Glomerular visceral epithelial cell (primary cell): ENCODE data around the gene RNPEP.
"Not testable (repeated sequence)": the region's sequence is repeated elsewhere in the genome, so short reads cannot be mapped to it uniquely, and the experiment has no call there.

Experiments used
- DNase-seq: peaks from one replicate; pipeline ENCODE4 v3.0.0-alpha.2; 2016; ENCODE audit errors: extremely low spot score

RNPEP gene

GRCh38 chr1:201982623-201983379 lies at the start of gene RNPEP:
RNPEP (plus strand) TSS chr1:201982648; CDS start chr1:201982667, 19 bp downstream.
- DNase-seq: peak; percentile 85

GRCh38 chr1:201933840-201934430 lies 48.5 kb upstream of the RNPEP start:
- DNase-seq: no peak

GRCh38 chr1:201937624-201938213 lies 44.7 kb upstream of the RNPEP start:
- peak; percentile 27 for DNase-seq

- DNase-seq: no peak
Measured at GRCh38 chr1:201938440-201939035, 43.9 kb upstream of the RNPEP start.

GRCh38 chr1:201939148-201939547 lies 43.3 kb upstream of the RNPEP start:
- DNase-seq: no peak

- DNase-seq: no peak
Measured at GRCh38 chr1:201939574-201939973, 42.9 kb upstream of the RNPEP start.

- not testable (repeated sequence) for DNase-seq
Measured at GRCh38 chr1:201940316-201940715, 42.1 kb upstream of the RNPEP start.

- no peak for DNase-seq
Measured at GRCh38 chr1:201941420-201942128, 40.9 kb upstream of the RNPEP start.

- no peak for DNase-seq
Measured at GRCh38 chr1:201942129-201942495, 40.3 kb upstream of the RNPEP start.

- DNase-seq: no peak
Measured at GRCh38 chr1:201944002-201944401, 38.4 kb upstream of the RNPEP start.

GRCh38 chr1:201944639-201945038 lies 37.8 kb upstream of the RNPEP start:
- DNase-seq: no peak

- DNase-seq: no peak
Measured at GRCh38 chr1:201945157-201945556, 37.3 kb upstream of the RNPEP start.

- no peak for DNase-seq
Measured at GRCh38 chr1:201945863-201946223, 36.6 kb upstream of the RNPEP start.

- DNase-seq: peak; percentile 74
Measured at GRCh38 chr1:201946224-201946908, 36.1 kb upstream of the RNPEP start, which contains the start of gene LMOD1. LMOD1 (minus strand) TSS chr1:201946548; CDS start chr1:201946340, 208 bp downstream.

GRCh38 chr1:201947697-201948008 lies 34.8 kb upstream of the RNPEP start:
- DNase-seq: no peak

- DNase-seq: no peak
Measured at GRCh38 chr1:201949491-201949890, 33.0 kb upstream of the RNPEP start.

GRCh38 chr1:201954263-201955008 lies 28.0 kb upstream of the RNPEP start:
- no peak for DNase-seq

- DNase-seq: peak; percentile 98
Measured at GRCh38 chr1:201955009-201955728, 27.3 kb upstream of the RNPEP start, which contains the start of gene TIMM17A. TIMM17A (plus strand) TSS chr1:201955503; CDS start chr1:201955527, 24 bp downstream.

GRCh38 chr1:201955729-201956143 lies 26.7 kb upstream of the RNPEP start:
- DNase-seq: no peak

GRCh38 chr1:201958348-201958747 lies 24.1 kb upstream of the RNPEP start:
- no peak for DNase-seq
